Osteoblast (primary cell): Measurements from ENCODE around the gene SLC36A3. TPM values are rescaled to one million over a fixed set of nuclear protein-coding genes. Genes with fewer than 3 reads are reported as not detected.

Experiments used
- DNase-seq: peaks from one replicate; pipeline ENCODE4 v3.0.0; 2011; ENCODE audit warnings: low spot score, mixed read lengths; ENCODE audit not compliant: insufficient read length; ENCODE audit errors: missing footprints
- H2AFZ ChIP-seq: 2 replicates; pipeline ENCODE4 v1.6.0; 2011; ENCODE audit warnings: mild to moderate bottlenecking, low read length
- H3K27ac ChIP-seq: 2 replicates; pipeline ENCODE4 v1.5.1; 2011; ENCODE audit warnings: mild to moderate bottlenecking, low read depth, low read length, moderate library complexity
- H3K27me3 ChIP-seq: 2 replicates; pipeline ENCODE4 v1.6.0; 2012; ENCODE audit warnings: mild to moderate bottlenecking, control low read depth, inconsistent platforms, low read length, moderate library complexity; ENCODE audit not compliant: insufficient read depth
- H3K36me3 ChIP-seq: 2 replicates; pipeline ENCODE4 v1.5.1; 2011; ENCODE audit warnings: mild to moderate bottlenecking, low read length, control low read depth, moderate library complexity; ENCODE audit not compliant: insufficient read depth
- H3K4me1 ChIP-seq: 2 replicates; pipeline ENCODE4 v1.5.1; 2011; ENCODE audit warnings: mild to moderate bottlenecking, low read length, control low read depth, moderate library complexity; ENCODE audit not compliant: insufficient read depth
- H3K4me2 ChIP-seq: 2 replicates; pipeline ENCODE4 v1.6.0; 2011; ENCODE audit warnings: mild to moderate bottlenecking, low read length; ENCODE audit not compliant: insufficient read depth
- H3K4me3 ChIP-seq: fragments of 200-600 bp; sonication (generic); 3 replicates; pipeline ENCODE4 v1.5.1; 2012; ENCODE audit warnings: mild to moderate bottlenecking, low read length, inconsistent platforms; ENCODE audit not compliant: insufficient read depth
- H3K79me2 ChIP-seq: 2 replicates; pipeline ENCODE4 v1.6.0; 2012; ENCODE audit warnings: mild to moderate bottlenecking, low read length, control low read depth, inconsistent platforms; ENCODE audit not compliant: insufficient read depth
- H3K9me3 ChIP-seq: 2 replicates; pipeline ENCODE4 v1.5.1; 2011; ENCODE audit warnings: low read depth, low read length, control low read depth
- H4K20me1 ChIP-seq: 2 replicates; pipeline ENCODE4 v1.6.0; 2012; ENCODE audit warnings: mild to moderate bottlenecking, low read length, control low read depth; ENCODE audit not compliant: insufficient read depth
- CTCF ChIP-seq: IDR thresholded peaks from 2 replicates; pipeline ENCODE4 v1.5.1; 2011; ENCODE audit warnings: mild to moderate bottlenecking, low read depth, low read length, moderate library complexity; ENCODE audit errors: extremely low read depth
- total RNA-seq: library from RNA; depleted of rRNA; stranded (reverse); fragments of >200 nt; gene quantifications from 2 replicates; pipeline ENCODE4 v1.2.3, GENCODE V29; 2012

SLC36A3 gene
- total RNA-seq, 1 donor, result not detected

- H4K20me1 ChIP-seq, result no peaks in the 10 kb centered on the region
- peaks cover 45% of the 10 kb centered on the region for H3K79me2 ChIP-seq
- peak overlapping the region; percentile 47 for H3K27ac ChIP-seq
- peak overlapping the region; percentile 98 for H2AFZ ChIP-seq
- peaks cover 15% of the 10 kb centered on the region for H3K4me1 ChIP-seq
- no peaks in the 10 kb centered on the region for H3K27me3 ChIP-seq
- H3K4me3 ChIP-seq, result peak overlapping the region; percentile 90
- H3K4me2 ChIP-seq, result peak overlapping the region; percentile 88
- no peak for TF ChIP-seq CTCF
- no peaks in the 10 kb centered on the region for H3K36me3 ChIP-seq
- no peaks in the 10 kb centered on the region for H3K9me3 ChIP-seq
- DNase-seq, result no peak
These were observed 50.0 kb downstream of the SLC36A3 start for GRCh38 chr5:151253605-151253950.

DNA sequence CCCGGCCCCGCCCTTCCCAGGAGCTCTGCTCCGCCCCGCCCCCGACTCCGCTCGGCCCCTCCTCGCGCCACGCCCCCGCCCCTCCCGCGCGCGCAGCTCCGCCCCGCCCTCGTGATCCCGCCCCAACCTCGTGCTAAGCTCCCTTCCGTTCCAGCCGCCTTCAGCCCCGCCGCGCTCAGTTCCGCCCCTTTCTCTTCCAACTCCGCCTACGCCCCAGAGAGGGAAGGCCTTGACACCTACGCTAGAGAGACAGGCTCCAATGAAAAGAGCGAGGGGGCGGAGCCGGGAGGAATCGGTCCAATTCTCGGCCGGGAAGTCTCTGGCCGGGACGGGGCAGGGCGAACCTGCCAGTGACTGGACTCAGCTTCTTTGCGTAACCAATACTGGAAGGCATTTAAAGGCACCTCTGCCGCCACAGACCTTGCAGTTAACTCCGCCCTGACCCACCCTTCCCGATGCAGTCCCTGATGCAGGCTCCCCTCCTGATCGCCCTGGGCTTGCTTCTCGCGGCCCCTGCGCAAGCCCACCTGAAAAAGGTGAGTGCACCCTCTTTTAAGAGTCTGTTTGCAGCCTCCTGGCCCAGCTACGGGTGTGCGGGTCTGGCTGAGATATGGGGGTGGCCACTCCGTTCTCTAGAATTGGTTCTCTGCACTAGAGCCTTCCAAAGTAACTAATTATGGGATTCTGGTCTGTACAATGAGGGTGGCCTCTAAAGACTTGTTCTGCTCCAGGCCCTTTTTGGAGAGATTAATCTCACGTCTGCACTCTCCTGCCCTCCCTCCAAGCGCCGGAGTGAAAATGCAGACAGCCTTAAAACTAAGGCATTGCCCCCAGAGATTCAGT, 50.6 kb downstream of the SLC36A3 start, which contains the start of gene GM2A:
TSS of gene GM2A (plus strand) at position 424 of the 843 bp plus-strand sequence. CDS start at position 456, 32 bp downstream.
- Histone ChIP-seq H3K27me3 (peaks cover 4% of the 10 kb centered on the region), H4K20me1 (no peaks in the 10 kb centered on the region), H2AFZ (peak within 1 kb of the TSS; percentile 98), H3K4me1 (peaks cover 15% of the 10 kb centered on the region), H3K36me3 (no peaks in the 10 kb centered on the region), H3K4me3 (peak within 1 kb of the TSS; percentile 90), H3K27ac (peak within 1 kb of the TSS; percentile 47), H3K79me2 (peaks cover 44% of the 10 kb centered on the region), H3K4me2 (peak within 1 kb of the TSS; percentile 88), H3K9me3 (no peaks in the 10 kb centered on the region)
- no peak for TF ChIP-seq CTCF
- peak; percentile 98 for DNase-seq

DNA sequence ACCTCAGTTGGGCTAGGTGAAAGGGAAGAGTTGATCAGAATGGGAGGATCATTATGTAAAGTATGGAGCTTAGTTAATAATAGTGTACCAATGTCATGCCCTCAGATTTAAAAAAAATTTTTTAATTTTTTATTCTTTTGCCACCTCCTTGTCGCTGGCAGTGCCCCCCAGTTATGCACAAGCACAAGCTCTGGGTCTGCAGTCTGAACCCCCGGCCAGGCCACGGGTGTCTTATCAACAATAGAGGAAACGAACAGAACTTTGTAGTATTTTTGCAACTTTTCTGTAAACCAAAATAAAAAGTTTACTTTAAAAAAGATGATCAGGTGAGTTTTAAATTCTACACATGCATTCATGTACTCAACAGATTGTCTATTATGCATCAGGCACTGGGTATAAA, 51.9 kb downstream of the SLC36A3 start:
- Histone ChIP-seq H3K27ac (no peak overlapping the region), H4K20me1 (no peaks in the 10 kb centered on the region), H2AFZ (no peak overlapping the region), H3K9me3 (no peaks in the 10 kb centered on the region), H3K4me2 (no peak overlapping the region), H3K4me3 (no peak overlapping the region), H3K36me3 (no peaks in the 10 kb centered on the region), H3K4me1 (peaks cover 15% of the 10 kb centered on the region), H3K27me3 (peaks cover 7% of the 10 kb centered on the region), H3K79me2 (peaks cover 30% of the 10 kb centered on the region)
- no peak for DNase-seq
- TF ChIP-seq CTCF, result no peak

DNA sequence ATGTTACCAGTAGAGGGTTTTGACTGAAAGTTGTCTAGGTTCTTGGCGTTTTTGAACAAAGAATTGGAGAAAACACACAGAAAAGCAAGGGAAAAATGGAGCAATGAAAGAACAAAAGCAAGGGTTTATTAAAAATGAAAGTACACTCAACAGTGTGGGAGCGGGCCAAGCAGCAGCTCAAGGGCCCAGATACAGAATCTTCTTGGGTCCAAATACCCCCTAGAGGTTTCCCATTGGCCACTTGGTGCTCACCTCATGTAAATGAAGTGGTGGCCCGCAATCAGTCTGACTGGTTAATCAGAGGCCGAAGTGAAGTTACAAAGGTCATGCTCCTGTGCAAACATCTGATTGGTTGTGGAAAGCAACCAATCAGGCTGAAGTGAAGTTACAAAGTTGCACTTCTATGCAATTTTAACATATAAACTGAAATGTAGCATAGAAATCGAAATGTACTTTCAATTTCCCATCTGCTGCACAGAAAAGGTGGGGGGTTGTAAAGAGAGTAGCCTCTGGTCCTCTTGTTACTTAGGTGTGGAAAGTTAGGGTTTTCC, 52.5 kb downstream of the SLC36A3 start:
- H2AFZ ChIP-seq, result no peak overlapping the region
- no peaks in the 10 kb centered on the region for H3K9me3 ChIP-seq
- H3K4me1 ChIP-seq, result peaks cover 15% of the 10 kb centered on the region
- H3K27me3 ChIP-seq, result peaks cover 11% of the 10 kb centered on the region
- DNase-seq, result no peak
- H4K20me1 ChIP-seq, result no peaks in the 10 kb centered on the region
- TF ChIP-seq CTCF, result no peak
- no peak overlapping the region for H3K4me2 ChIP-seq
- no peak overlapping the region for H3K4me3 ChIP-seq
- H3K79me2 ChIP-seq, result peaks cover 28% of the 10 kb centered on the region
- H3K27ac ChIP-seq, result no peak overlapping the region
- no peaks in the 10 kb centered on the region for H3K36me3 ChIP-seq
